WTC11 (cell line): ENCODE data around the gene CCK. TPM values are rescaled to one million over a fixed set of nuclear protein-coding genes. Genes with fewer than 3 reads are reported as not detected.

Experiments used
- ATAC-seq: fragments of 200-7000 bp; cut with Tn5 transposase; 2 replicates; pipeline ENCODE4 v1.10.0; 2021; ENCODE audit warnings: mild to moderate bottlenecking, moderate library complexity
- CTCF ChIA-PET: fragments of 300-600 bp; sonication (Branson Sonifier 250); formaldehyde crosslinking; loops from one replicate; lab custom pipeline; 2021; ENCODE audit warnings: antibody characterized with exemption; lab: Charles Lee
- POLR2A ChIA-PET: fragments of 350-600 bp; sonication (Branson Sonifier 250); formaldehyde crosslinking; loops from one replicate; lab custom pipeline; 2021; ENCODE audit warnings: antibody characterized with exemption; lab: Charles Lee
- DNase-seq: peaks from one replicate; pipeline ENCODE4 v3.0.0; 2021; ENCODE audit warnings: low spot score
- H3K27ac Mint-ChIP-seq: 2 replicates; pipeline ENCODE4 v1.8.0; 2021; ENCODE audit warnings: mixed read lengths
- H3K27me3 Mint-ChIP-seq: 2 replicates; pipeline ENCODE4 v1.8.0; 2021; ENCODE audit warnings: low read depth, mild to moderate bottlenecking, moderate library complexity, mixed read lengths
- H3K36me3 Mint-ChIP-seq: 2 replicates; pipeline ENCODE4 v1.8.0; 2021; ENCODE audit warnings: mixed read lengths
- H3K4me1 Mint-ChIP-seq: 2 replicates; pipeline ENCODE4 v1.8.0; 2022; ENCODE audit warnings: mixed read lengths
- H3K4me3 Mint-ChIP-seq: 2 replicates; pipeline ENCODE4 v1.8.0; 2021; ENCODE audit warnings: mild to moderate bottlenecking, moderate library complexity, mixed read lengths
- H3K9me3 Mint-ChIP-seq: 2 replicates; pipeline ENCODE4 v1.8.0; 2021; ENCODE audit warnings: mixed read lengths
- AFF4 ChIP-seq: sonication (generic); formaldehyde crosslinking; IDR thresholded peaks from 2 replicates; pipeline ENCODE4 v1.8.1; 2023; ENCODE audit warnings: mild to moderate bottlenecking, missing genetic modification reagents, borderline replicate concordance
- ATF1 ChIP-seq: sonication (generic); formaldehyde crosslinking; IDR thresholded peaks from 2 replicates; pipeline ENCODE4 v1.8.1; 2023; ENCODE audit warnings: mild to moderate bottlenecking, moderate library complexity, missing genetic modification reagents
- CBFB ChIP-seq: sonication (generic); formaldehyde crosslinking; IDR thresholded peaks from 2 replicates; pipeline ENCODE4 v1.8.1; 2022; ENCODE audit warnings: mild to moderate bottlenecking, low read depth, missing genetic modification reagents
- CDX4 ChIP-seq: fragments of 250-450 bp; sonication (Bioruptor Pico); IDR thresholded peaks from 2 replicates; pipeline ENCODE4 v1.9.0; 2021; ENCODE audit warnings: moderate library complexity, mild to moderate bottlenecking, inconsistent platforms, borderline replicate concordance
- CREB1 ChIP-seq: sonication (generic); formaldehyde crosslinking; IDR thresholded peaks from 2 replicates; pipeline ENCODE4 v1.8.0; 2023; ENCODE audit warnings: mild to moderate bottlenecking, missing genetic modification reagents
- CTCF ChIP-seq: fragments of 200-600 bp; IDR thresholded peaks from 2 replicates; pipeline ENCODE4 v1.8.0; 2022; ENCODE audit warnings: antibody characterized with exemption
- E2F1 ChIP-seq: sonication (generic); formaldehyde crosslinking; IDR thresholded peaks from 2 replicates; pipeline ENCODE4 v1.8.0; 2022; ENCODE audit warnings: mild to moderate bottlenecking, missing genetic modification reagents
- ELF4 ChIP-seq: sonication (generic); formaldehyde crosslinking; IDR thresholded peaks from 2 replicates; pipeline ENCODE4 v1.8.1; 2022; ENCODE audit warnings: low read depth, mild to moderate bottlenecking, moderate library complexity, missing genetic modification reagents
- FOXJ3 ChIP-seq: sonication (generic); formaldehyde crosslinking; IDR thresholded peaks from 2 replicates; pipeline ENCODE4 v1.9.0; 2021; ENCODE audit warnings: missing genetic modification reagents, mild to moderate bottlenecking, borderline replicate concordance
- FOXP1 ChIP-seq: sonication (generic); formaldehyde crosslinking; IDR thresholded peaks from 2 replicates; pipeline ENCODE4 v1.8.0; 2022; ENCODE audit warnings: missing genetic modification reagents, mild to moderate bottlenecking, moderate library complexity, borderline replicate concordance
- IRF2 ChIP-seq: sonication (generic); formaldehyde crosslinking; IDR thresholded peaks from 2 replicates; pipeline ENCODE4 v1.8.0; 2022; ENCODE audit warnings: low read depth, missing genetic modification reagents, borderline replicate concordance
- NR1H2 ChIP-seq: sonication (generic); formaldehyde crosslinking; IDR thresholded peaks from 2 replicates; pipeline ENCODE4 v1.9.0; 2021; ENCODE audit warnings: mild to moderate bottlenecking, moderate library complexity, missing genetic modification reagents
- PRRX2 ChIP-seq: fragments of 250-450 bp; sonication (Bioruptor Pico); IDR thresholded peaks from 2 replicates; pipeline ENCODE4 v1.8.0; 2021; ENCODE audit warnings: mild to moderate bottlenecking
- RORB ChIP-seq: fragments of 250-450 bp; sonication (Bioruptor Pico); IDR thresholded peaks from 2 replicates; pipeline ENCODE4 v1.9.0; 2021; ENCODE audit warnings: mild to moderate bottlenecking
- SMAD3 ChIP-seq: sonication (generic); formaldehyde crosslinking; IDR thresholded peaks from 2 replicates; pipeline ENCODE4 v1.8.0; 2022; ENCODE audit warnings: missing genetic modification reagents, mild to moderate bottlenecking, borderline replicate concordance
- TEAD1 ChIP-seq: sonication (generic); formaldehyde crosslinking; IDR thresholded peaks from 2 replicates; pipeline ENCODE4 v1.8.0; 2022; ENCODE audit warnings: mild to moderate bottlenecking, missing genetic modification reagents
- USF1 ChIP-seq: sonication (generic); formaldehyde crosslinking; IDR thresholded peaks from 2 replicates; pipeline ENCODE4 v1.8.0; 2022; ENCODE audit warnings: mild to moderate bottlenecking, missing genetic modification reagents
- USF2 ChIP-seq: sonication (generic); formaldehyde crosslinking; IDR thresholded peaks from 2 replicates; pipeline ENCODE4 v1.8.1; 2023; ENCODE audit warnings: mild to moderate bottlenecking, missing genetic modification reagents, moderate library complexity
- ZNF317 ChIP-seq: sonication (generic); formaldehyde crosslinking; IDR thresholded peaks from 2 replicates; pipeline ENCODE4 v1.8.1; 2023; ENCODE audit warnings: low read depth, mild to moderate bottlenecking, moderate library complexity, missing genetic modification reagents, borderline replicate concordance
- ZNF671 ChIP-seq: fragments of 250-450 bp; sonication (Bioruptor Pico); IDR thresholded peaks from 2 replicates; pipeline ENCODE4 v1.8.0; 2021; ENCODE audit warnings: mild to moderate bottlenecking
- total RNA-seq: library from RNA; stranded (reverse); gene quantifications from 3 replicates; pipeline ENCODE4 v1.2.3, GENCODE V29; 2021

The CCK gene
- total RNA-seq, 1 experiment from 2014 or later = 0.50 TPM

GRCh38 chr3:42250761-42251160, 15.2 kb downstream of the CCK start:
- ChIA-PET POLR2A (no interaction called here), CTCF (interaction anchor here (0.6 to 3.0 kb wide), 3 partner anchors 193 to 285 kb away, joined by 3 to 21 read pairs (median 3); no protein-coding TSS in a partner anchor)
- H3K4me1 Mint-ChIP-seq = 0 out of 2 replicates have a peak, but pooled peaks cover 2% of the 10 kb centered on the region
- ATAC-seq = no peak
- TF ChIP-seq ZNF317 (no peak), ATF1 (CRISPR knock-in tag) (no peak), SMAD3 (CRISPR knock-in tag) (no peak), CBFB (CRISPR knock-in tag) (no peak), E2F1 (CRISPR knock-in tag) (no peak), NR1H2 (CRISPR knock-in tag) (no peak)
- DNase-seq = no peak
- H3K36me3 Mint-ChIP-seq = no peaks in the 10 kb centered on the region
- no peaks in the 10 kb centered on the region for H3K9me3 Mint-ChIP-seq
- peaks cover 11% of the 10 kb centered on the region for H3K27me3 Mint-ChIP-seq
- H3K4me3 Mint-ChIP-seq = no peak overlapping the region
- no peak overlapping the region for H3K27ac Mint-ChIP-seq

GRCh38 chr3:42247576-42248027, 18.4 kb downstream of the CCK start:
- H3K36me3 Mint-ChIP-seq = no peaks in the 10 kb centered on the region
- DNase-seq = peak; percentile 75
- no peak overlapping the region for H3K4me3 Mint-ChIP-seq
- ChIA-PET POLR2A (no interaction called here), CTCF (interaction anchor here (0.6 to 4.1 kb wide), 23 partner anchors 13 to 1357 kb away, joined by 3 to 82 read pairs (median 4); partner anchors contain the start of gene VIPR1)
- TF ChIP-seq FOXJ3 (CRISPR knock-in tag) (no peak), ZNF671 (CRISPR knock-in tag) (no peak), FOXP1 (CRISPR knock-in tag) (no peak), AFF4 (no peak), CTCF (peak; percentile 68), CDX4 (CRISPR knock-in tag) (no peak), ZNF317 (no peak)
- peaks cover 20% of the 10 kb centered on the region for H3K27me3 Mint-ChIP-seq
- no peaks in the 10 kb centered on the region for H3K4me1 Mint-ChIP-seq
- H3K27ac Mint-ChIP-seq = no peak overlapping the region
- peak; percentile 80 for ATAC-seq
- no peaks in the 10 kb centered on the region for H3K9me3 Mint-ChIP-seq

- CTCF ChIA-PET = interaction anchor here (1.2 to 4.1 kb wide), 5 partner anchors 10 to 299 kb away, joined by 3 to 82 read pairs (median 18); no protein-coding TSS in a partner anchor
- Mint-ChIP-seq H3K36me3 (no peaks in the 10 kb centered on the region), H3K4me1 (no peaks in the 10 kb centered on the region), H3K27ac (no peak overlapping the region), H3K9me3 (no peaks in the 10 kb centered on the region), H3K4me3 (no peak overlapping the region), H3K27me3 (peaks cover 23% of the 10 kb centered on the region)
- DNase-seq (no peak), ATAC-seq (no peak)
- POLR2A ChIA-PET = no interaction called here
- TF ChIP-seq CDX4 (CRISPR knock-in tag) (no peak), CBFB (CRISPR knock-in tag) (no peak), USF2 (CRISPR knock-in tag) (no peak), ELF4 (CRISPR knock-in tag) (no peak), IRF2 (CRISPR knock-in tag) (no peak), USF1 (CRISPR knock-in tag) (no peak), FOXJ3 (CRISPR knock-in tag) (no peak), TEAD1 (CRISPR knock-in tag) (no peak), PRRX2 (CRISPR knock-in tag) (no peak), RORB (CRISPR knock-in tag) (no peak), CREB1 (no peak), ATF1 (CRISPR knock-in tag) (no peak)
Measured at GRCh38 chr3:42246091-42246490, 19.9 kb downstream of the CCK start.
